ENCODE results near the gene TSC22D2. TPM values are rescaled to one million over a fixed set of nuclear protein-coding genes. Genes with fewer than 3 reads are reported as not detected.

TSC22D2 gene
- total RNA-seq, 1 experiment from 2014 or later, result 20.0 TPM

DNA sequence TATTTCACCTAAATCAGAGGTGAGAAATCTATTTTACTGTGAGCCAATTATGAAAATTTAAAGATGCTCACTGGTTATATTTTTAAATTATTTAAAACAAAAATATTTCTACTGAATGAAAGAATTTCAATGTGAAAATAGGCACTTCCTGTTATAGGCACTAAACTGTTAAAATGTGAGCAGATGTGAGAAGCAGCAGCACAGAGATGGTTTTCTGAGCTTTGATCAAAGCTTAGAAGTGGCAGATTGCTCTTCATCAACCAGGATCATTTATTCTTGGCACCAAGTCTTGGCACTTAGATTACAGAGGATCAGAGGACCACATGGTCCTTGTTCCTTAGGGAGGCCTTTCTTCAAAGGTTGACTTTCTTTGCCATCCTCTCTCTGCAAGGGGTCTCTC is 18.0 kb upstream of the TSC22D2 start (continued):
- TF ChIP-seq TCF7L2 (IDR thresholded peaks at IDR 0.05; ENCODE audit: borderline replicate concordance, extremely low read depth, insufficient read depth, insufficient read length), result no peak
- TF ChIP-seq SIN3A (IDR thresholded peaks at IDR 0.05; ENCODE audit: low read depth), result no peak
- TF ChIP-seq POLR2A (IDR thresholded peaks at IDR 0.05; ENCODE audit: borderline replicate concordance, extremely low read depth, insufficient read depth, insufficient read length), result no peak
- TF ChIP-seq, protein P1, sequence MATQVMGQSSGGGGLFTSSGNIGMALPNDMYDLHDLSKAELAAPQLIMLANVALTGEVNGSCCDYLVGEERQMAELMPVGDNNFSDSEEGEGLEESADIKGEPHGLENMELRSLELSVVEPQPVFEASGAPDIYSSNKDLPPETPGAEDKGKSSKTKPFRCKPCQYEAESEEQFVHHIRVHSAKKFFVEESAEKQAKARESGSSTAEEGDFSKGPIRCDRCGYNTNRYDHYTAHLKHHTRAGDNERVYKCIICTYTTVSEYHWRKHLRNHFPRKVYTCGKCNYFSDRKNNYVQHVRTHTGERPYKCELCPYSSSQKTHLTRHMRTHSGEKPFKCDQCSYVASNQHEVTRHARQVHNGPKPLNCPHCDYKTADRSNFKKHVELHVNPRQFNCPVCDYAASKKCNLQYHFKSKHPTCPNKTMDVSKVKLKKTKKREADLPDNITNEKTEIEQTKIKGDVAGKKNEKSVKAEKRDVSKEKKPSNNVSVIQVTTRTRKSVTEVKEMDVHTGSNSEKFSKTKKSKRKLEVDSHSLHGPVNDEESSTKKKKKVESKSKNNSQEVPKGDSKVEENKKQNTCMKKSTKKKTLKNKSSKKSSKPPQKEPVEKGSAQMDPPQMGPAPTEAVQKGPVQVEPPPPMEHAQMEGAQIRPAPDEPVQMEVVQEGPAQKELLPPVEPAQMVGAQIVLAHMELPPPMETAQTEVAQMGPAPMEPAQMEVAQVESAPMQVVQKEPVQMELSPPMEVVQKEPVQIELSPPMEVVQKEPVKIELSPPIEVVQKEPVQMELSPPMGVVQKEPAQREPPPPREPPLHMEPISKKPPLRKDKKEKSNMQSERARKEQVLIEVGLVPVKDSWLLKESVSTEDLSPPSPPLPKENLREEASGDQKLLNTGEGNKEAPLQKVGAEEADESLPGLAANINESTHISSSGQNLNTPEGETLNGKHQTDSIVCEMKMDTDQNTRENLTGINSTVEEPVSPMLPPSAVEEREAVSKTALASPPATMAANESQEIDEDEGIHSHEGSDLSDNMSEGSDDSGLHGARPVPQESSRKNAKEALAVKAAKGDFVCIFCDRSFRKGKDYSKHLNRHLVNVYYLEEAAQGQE (IDR thresholded peaks at IDR 0.05; ENCODE audit: low read depth), result no peak
- TF ChIP-seq FOSL1 (IDR thresholded peaks at IDR 0.05; ENCODE audit: low read depth), result no peak
- TF ChIP-seq, protein P2, sequence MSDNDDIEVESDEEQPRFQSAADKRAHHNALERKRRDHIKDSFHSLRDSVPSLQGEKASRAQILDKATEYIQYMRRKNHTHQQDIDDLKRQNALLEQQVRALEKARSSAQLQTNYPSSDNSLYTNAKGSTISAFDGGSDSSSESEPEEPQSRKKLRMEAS (IDR thresholded peaks at IDR 0.05), result no peak
- no peak for TF ChIP-seq JUND (IDR thresholded peaks at IDR 0.05)

DNA sequence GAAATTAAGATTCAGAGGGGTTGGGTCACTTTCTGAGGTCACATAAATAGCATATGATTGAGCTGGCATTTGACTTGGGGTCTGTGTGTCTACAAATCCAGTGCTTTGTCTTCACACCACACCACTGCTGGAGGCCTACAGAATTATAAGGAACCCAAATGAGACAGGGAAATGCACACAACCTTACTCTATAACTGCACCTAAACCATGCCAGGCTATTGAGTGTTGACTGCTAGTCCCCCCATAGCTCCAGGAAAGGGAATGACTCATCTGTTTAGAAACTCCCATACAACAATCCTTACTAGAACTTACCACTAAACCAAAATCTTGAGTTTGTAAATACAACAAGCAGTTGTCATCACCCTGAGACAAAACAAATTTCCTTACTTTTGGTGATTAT is 16.9 kb upstream of the TSC22D2 start:
- CTCF ChIA-PET, result no interaction called here

More for the DNA sequence above, 16.9 kb upstream of the TSC22D2 start:
- Histone ChIP-seq H3K27me3 (ENCODE audit: insufficient read depth, low read length) (no peaks in the 10 kb centered on the region), H3K4me3 (replicated peaks in 1 of 2; ENCODE audit: low read depth in 1 of 2, low read length in 2 of 2) (no peak overlapping the region), H3K9ac (ENCODE audit: low read length) (no peak overlapping the region), H3K79me2 (ENCODE audit: insufficient read depth, low read length) (no peaks in the 10 kb centered on the region), H3K9me2 (ENCODE audit: insufficient read depth) (no peaks in the 10 kb centered on the region), H3K4me2 (ENCODE audit: low read length) (no peak overlapping the region), H2AFZ (ENCODE audit: low read depth, low read length, poor library complexity, severe bottlenecking) (no peak overlapping the region), H4K20me1 (ENCODE audit: insufficient read depth) (no peaks in the 10 kb centered on the region), H3K27ac (ENCODE audit: low read depth, low read length) (no peak overlapping the region), H3K36me3 (ENCODE audit: control insufficient read depth in 1 of 2, insufficient read depth in 2 of 2, low read length in 2 of 2) (no peaks in the 10 kb centered on the region), H3K9me3 (ENCODE audit: control insufficient read depth in 1 of 2, insufficient read depth in 1 of 2, low read depth in 1 of 2, low read length in 2 of 2) (no peaks in the 10 kb centered on the region), H3K4me1 (ENCODE audit: control insufficient read depth in 1 of 2, insufficient read depth in 2 of 2, low read length in 2 of 2) (peaks cover 0 to 6% of the 10 kb centered on the region in 2 experiments; a peak in 2 of 4 replicates)
- no TSS peak for BruUV-seq (replicated peaks)
- POLR2A ChIA-PET, result interaction anchor here (1.2 kb wide), 1 partner anchor 14 kb away, joined by 3 read pairs; no protein-coding TSS in a partner anchor
- ATAC-seq (no peak), DNase-seq (ENCODE audit: low read depth, low spot score) (no peak)
- TF ChIP-seq SP1 (IDR thresholded peaks at IDR 0.05; ENCODE audit: low read depth) (no peak), ELF1 (IDR thresholded peaks at IDR 0.05; ENCODE audit: borderline replicate concordance, low read depth) (no peak), POLR2AphosphoS5 (IDR thresholded peaks at IDR 0.05; ENCODE audit: low read depth, low read length) (no peak), JUND (IDR thresholded peaks at IDR 0.05) (peak; percentile 16; the same call in 1 of the 2 replicates), EZH2 (IDR thresholded peaks at IDR 0.05) (no peak), TCF7L2 (IDR thresholded peaks at IDR 0.05; ENCODE audit: borderline replicate concordance, extremely low read depth, insufficient read depth, insufficient read length) (no peak)
- intact Hi-C loops (cut with micrococcal nuclease), result no loop called here
- RAD21 ChIA-PET (ENCODE audit: low non-redundant PET in 1 of 2, low total read pairs in 2 of 2, uncharacterized antibody in 2 of 2, unreplicated experiment in 2 of 2), result no interaction called here

Measured in HCT116 (cell line).